Measurements from ENCODE around the gene CHRNA9. TPM values are rescaled to one million over a fixed set of nuclear protein-coding genes. Genes with fewer than 3 reads are reported as not detected.

CHRNA9 gene
- total RNA-seq, 1 donor from 2014 or later, result 2.8 TPM

DNA sequence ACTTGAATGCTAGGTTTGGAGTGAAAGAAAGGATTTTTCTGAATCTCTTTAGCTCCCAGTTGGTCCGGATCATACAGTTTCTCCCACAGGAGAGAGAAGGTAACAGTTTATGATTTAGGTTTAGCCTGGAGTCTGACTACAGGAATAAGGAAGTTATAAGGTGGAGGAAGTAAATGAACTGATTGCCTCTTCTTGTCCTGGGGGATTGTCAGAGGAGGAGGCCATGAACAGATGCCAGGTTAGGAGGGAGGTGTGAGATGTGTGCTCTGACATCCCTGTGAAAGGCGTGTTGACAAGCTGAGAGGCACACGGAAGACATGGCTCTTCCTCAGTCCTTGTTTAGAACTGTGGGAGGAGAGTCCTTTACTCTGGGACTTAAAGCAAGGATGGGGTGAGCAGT lies 64.4 kb downstream of the CHRNA9 start:
- Histone ChIP-seq H4K20me1 (ENCODE audit: insufficient read depth, low read length) (no peaks in the 10 kb centered on the region), H3K27me3 (ENCODE audit: insufficient read depth, low read length) (no peaks in the 10 kb centered on the region), H3K9ac (ENCODE audit: low read length) (no peak overlapping the region), H3K27ac (ENCODE audit: low read depth, low read length) (no peak overlapping the region), H3K4me3 (ENCODE audit: insufficient read depth, low read depth, low read length) (no peak overlapping the region), H3K4me2 (ENCODE audit: low read length) (no peak overlapping the region), H3K36me3 (ENCODE audit: insufficient read depth, low read length) (no peaks in the 10 kb centered on the region), H2AFZ (ENCODE audit: low read depth, low read length) (no peak overlapping the region), H3K4me1 (ENCODE audit: insufficient read depth, low read length) (no peaks in the 10 kb centered on the region), H3K9me3 (ENCODE audit: insufficient read depth, low read depth, low read length) (no peaks in the 10 kb centered on the region), H3K79me2 (ENCODE audit: insufficient read depth, low read length) (no peaks in the 10 kb centered on the region)
- DNase-seq (ENCODE audit: low read depth) (no peak), FAIRE-seq (no peak)
- TF ChIP-seq EZH2 (IDR thresholded peaks at IDR 0.05; ENCODE audit: insufficient read depth, low read length), result no peak
- TF ChIP-seq CTCF (IDR thresholded peaks at IDR 0.05; ENCODE audit: insufficient read depth, low read depth, low read length), result no peak
- Mint-ChIP-seq H3K4me3 (ENCODE audit: unreplicated experiment) (no peak overlapping the region), H3K27ac (ENCODE audit: unreplicated experiment) (no peak overlapping the region), H3K9me3 (ENCODE audit: unreplicated experiment) (peaks cover 2% of the 10 kb centered on the region), H3K4me1 (ENCODE audit: low read depth, unreplicated experiment) (peaks cover 10% of the 10 kb centered on the region), H3K27me3 (ENCODE audit: low read depth, unreplicated experiment) (peaks cover 9% of the 10 kb centered on the region), H3K36me3 (ENCODE audit: low read depth, unreplicated experiment) (no peaks in the 10 kb centered on the region)

GRCh38 chr4:40401096-40401495 lies 66.0 kb downstream of the CHRNA9 start:
- peaks cover 6% of the 10 kb centered on the region for H3K27me3 Mint-ChIP-seq (ENCODE audit: low read depth, unreplicated experiment)
- no peak overlapping the region for H2AFZ ChIP-seq (ENCODE audit: low read depth, low read length)
- no peaks in the 10 kb centered on the region for H3K36me3 ChIP-seq (ENCODE audit: insufficient read depth, low read length)
- H3K79me2 ChIP-seq (ENCODE audit: insufficient read depth, low read length), result no peaks in the 10 kb centered on the region
- H3K9ac ChIP-seq (ENCODE audit: low read length), result no peak overlapping the region
- no peak overlapping the region for H3K4me3 Mint-ChIP-seq (ENCODE audit: unreplicated experiment)
- no peak overlapping the region for H3K27ac ChIP-seq (ENCODE audit: low read depth, low read length)
- H4K20me1 ChIP-seq (ENCODE audit: insufficient read depth, low read length), result no peaks in the 10 kb centered on the region
- no peaks in the 10 kb centered on the region for H3K9me3 ChIP-seq (ENCODE audit: insufficient read depth, low read depth, low read length)
- no peak overlapping the region for H3K27ac Mint-ChIP-seq (ENCODE audit: unreplicated experiment)
- H3K27me3 ChIP-seq (ENCODE audit: insufficient read depth, low read length), result no peaks in the 10 kb centered on the region
- FAIRE-seq, result no peak
- H3K4me3 ChIP-seq (ENCODE audit: insufficient read depth, low read depth, low read length), result no peak overlapping the region
- H3K36me3 Mint-ChIP-seq (ENCODE audit: low read depth, unreplicated experiment), result no peaks in the 10 kb centered on the region
- no peak for TF ChIP-seq CTCF (IDR thresholded peaks at IDR 0.05; ENCODE audit: insufficient read depth, low read depth, low read length)
- no peak for TF ChIP-seq EZH2 (IDR thresholded peaks at IDR 0.05; ENCODE audit: insufficient read depth, low read length)
- peaks cover 3% of the 10 kb centered on the region for H3K9me3 Mint-ChIP-seq (ENCODE audit: unreplicated experiment)
- DNase-seq (ENCODE audit: low read depth), result no peak
- H3K4me2 ChIP-seq (ENCODE audit: low read length), result no peak overlapping the region
- no peaks in the 10 kb centered on the region for H3K4me1 ChIP-seq (ENCODE audit: insufficient read depth, low read length)
- H3K4me1 Mint-ChIP-seq (ENCODE audit: low read depth, unreplicated experiment), result peaks cover 10% of the 10 kb centered on the region

- Mint-ChIP-seq H3K27ac (ENCODE audit: unreplicated experiment) (no peak overlapping the region), H3K4me1 (ENCODE audit: low read depth, unreplicated experiment) (peaks cover 6% of the 10 kb centered on the region), H3K9me3 (ENCODE audit: unreplicated experiment) (peaks cover 5% of the 10 kb centered on the region), H3K27me3 (ENCODE audit: low read depth, unreplicated experiment) (peaks cover 6% of the 10 kb centered on the region), H3K36me3 (ENCODE audit: low read depth, unreplicated experiment) (no peaks in the 10 kb centered on the region), H3K4me3 (ENCODE audit: unreplicated experiment) (no peak overlapping the region)
- no peaks in the 10 kb centered on the region for H3K36me3 ChIP-seq (ENCODE audit: insufficient read depth, low read length)
- H3K4me3 ChIP-seq (ENCODE audit: insufficient read depth, low read depth, low read length), result no peak overlapping the region
- TF ChIP-seq CTCF (IDR thresholded peaks at IDR 0.05; ENCODE audit: insufficient read depth, low read depth, low read length) (no peak), EZH2 (IDR thresholded peaks at IDR 0.05; ENCODE audit: insufficient read depth, low read length) (no peak)
- no peak overlapping the region for H3K9ac ChIP-seq (ENCODE audit: low read length)
- FAIRE-seq (no peak), DNase-seq (ENCODE audit: low read depth) (no peak)
- no peaks in the 10 kb centered on the region for H4K20me1 ChIP-seq (ENCODE audit: insufficient read depth, low read length)
- H3K79me2 ChIP-seq (ENCODE audit: insufficient read depth, low read length), result no peaks in the 10 kb centered on the region
- H3K4me2 ChIP-seq (ENCODE audit: low read length), result no peak overlapping the region
- no peaks in the 10 kb centered on the region for H3K4me1 ChIP-seq (ENCODE audit: insufficient read depth, low read length)
- H3K27ac ChIP-seq (ENCODE audit: low read depth, low read length), result no peak overlapping the region
- H3K27me3 ChIP-seq (ENCODE audit: insufficient read depth, low read length), result no peaks in the 10 kb centered on the region
- no peaks in the 10 kb centered on the region for H3K9me3 ChIP-seq (ENCODE audit: insufficient read depth, low read depth, low read length)
- H2AFZ ChIP-seq (ENCODE audit: low read depth, low read length), result no peak overlapping the region
Observed at GRCh38 chr4:40401631-40402030, 66.5 kb downstream of the CHRNA9 start.

All from astrocyte (in vitro differentiated cells and primary cell).